SK-N-SH treated with all-trans-retinoic acid at 6 μM for 48 hours (cell line): ENCODE measurements around the gene FAM216B.

ENCODE experiments used
- ATAC-seq: fragments of 200-7000 bp; cut with Tn5 transposase; 3 replicates; pipeline ENCODE4 v1.9.1; 2020; ENCODE audit warnings: mild to moderate bottlenecking, moderate library complexity
- BACH2 ChIP-seq: fragments of 250-450 bp; sonication (Bioruptor Pico); IDR thresholded peaks from 2 replicates; pipeline ENCODE4 v1.9.0; 2021; ENCODE audit warnings: mild to moderate bottlenecking, borderline replicate concordance
- CSDC2 ChIP-seq: fragments of 250-450 bp; sonication (Bioruptor Pico); IDR thresholded peaks from 2 replicates; pipeline ENCODE4 v1.5.0; 2020; ENCODE audit warnings: mild to moderate bottlenecking, moderate library complexity
- CSRNP3 ChIP-seq: fragments of 250-450 bp; sonication (Bioruptor Pico); IDR thresholded peaks from 2 replicates; pipeline ENCODE4 v1.5.1; 2021; ENCODE audit warnings: mild to moderate bottlenecking, moderate library complexity
- ESRRG ChIP-seq: fragments of 250-450 bp; sonication (Bioruptor Pico); IDR thresholded peaks from 2 replicates; pipeline ENCODE4 v1.6.1; 2021; ENCODE audit warnings: mild to moderate bottlenecking
- ISL1 ChIP-seq: fragments of 250-450 bp; sonication (Bioruptor Pico); IDR thresholded peaks from 2 replicates; pipeline ENCODE4 v2.1.2; 2022; ENCODE audit warnings: mild to moderate bottlenecking, moderate library complexity
- OSR1 ChIP-seq: fragments of 250-450 bp; sonication (Bioruptor Pico); IDR thresholded peaks from 2 replicates; pipeline ENCODE4 v1.8.0; 2022; ENCODE audit warnings: moderate library complexity, mild to moderate bottlenecking, inconsistent platforms
- POU6F1 ChIP-seq: fragments of 250-450 bp; sonication (Bioruptor Pico); IDR thresholded peaks from 2 replicates; pipeline ENCODE4 v1.8.0; 2021; ENCODE audit warnings: low read depth, mild to moderate bottlenecking, moderate library complexity, borderline replicate concordance
- RARB ChIP-seq: fragments of 250-450 bp; sonication (Bioruptor Pico); IDR thresholded peaks from 2 replicates; pipeline ENCODE4 v1.8.0; 2021; ENCODE audit warnings: mild to moderate bottlenecking, moderate library complexity
- SNAI2 ChIP-seq: fragments of 250-450 bp; sonication (Bioruptor Pico); IDR thresholded peaks from 2 replicates; pipeline ENCODE4 v1.5.0; 2020; ENCODE audit warnings: mild to moderate bottlenecking, moderate library complexity
- TCF4 ChIP-seq: fragments of 250-450 bp; sonication (Bioruptor Pico); IDR thresholded peaks from 2 replicates; pipeline ENCODE4 v1.8.0; 2021; ENCODE audit warnings: mild to moderate bottlenecking, moderate library complexity, borderline replicate concordance
- TOX ChIP-seq: fragments of 250-450 bp; sonication (Bioruptor Pico); IDR thresholded peaks from 2 replicates; pipeline ENCODE4 v1.8.0; 2021; ENCODE audit warnings: mild to moderate bottlenecking, moderate library complexity, borderline replicate concordance
- TSHZ2 ChIP-seq: fragments of 250-450 bp; sonication (Bioruptor Pico); IDR thresholded peaks from 2 replicates; pipeline ENCODE4 v1.5.0; 2020; ENCODE audit warnings: mild to moderate bottlenecking, moderate library complexity
- ZC3H10 ChIP-seq: fragments of 250-450 bp; sonication (Bioruptor Pico); IDR thresholded peaks from 2 replicates; pipeline ENCODE4 v1.5.1; 2021; ENCODE audit warnings: mild to moderate bottlenecking, moderate library complexity
- ZFP3 ChIP-seq: fragments of 250-450 bp; sonication (Bioruptor Pico); IDR thresholded peaks from 2 replicates; pipeline ENCODE4 v1.5.0; 2020; ENCODE audit warnings: mild to moderate bottlenecking, moderate library complexity
- ZFP30 ChIP-seq: fragments of 450-650 bp; formaldehyde crosslinking; IDR thresholded peaks from 2 replicates; pipeline ENCODE4 v1.5.0; 2022; ENCODE audit warnings: mild to moderate bottlenecking, moderate library complexity
- ZNF565 ChIP-seq: fragments of 450-650 bp; formaldehyde crosslinking; conservative IDR thresholded peaks from 2 replicates; pipeline ENCODE4 v1.5.0; 2020; ENCODE audit warnings: low read depth, mild to moderate bottlenecking, moderate library complexity
- ZNF70 ChIP-seq: fragments of 450-650 bp; formaldehyde crosslinking; IDR thresholded peaks from 2 replicates; pipeline ENCODE4 v1.5.0; 2020; ENCODE audit warnings: mild to moderate bottlenecking, moderate library complexity
- ZNF8 ChIP-seq: fragments of 450-650 bp; formaldehyde crosslinking; IDR thresholded peaks from 2 replicates; pipeline ENCODE4 v1.5.0; 2020; ENCODE audit warnings: mild to moderate bottlenecking, moderate library complexity

Gene FAM216B

GRCh38 chr13:42758515-42758914 lies 22.9 kb upstream of the FAM216B start:
- no peak for ATAC-seq
- no peak for TF ChIP-seq OSR1

- no peak for ATAC-seq
- no peak for TF ChIP-seq ZNF70
- TF ChIP-seq POU6F1, result no peak
- no peak for TF ChIP-seq SNAI2 (CRISPR knock-in tag)
- no peak for TF ChIP-seq ZFP30 (CRISPR knock-in tag)
- TF ChIP-seq TSHZ2 (CRISPR knock-in tag), result no peak
- TF ChIP-seq ZNF8, result no peak
- TF ChIP-seq ZFP3 (CRISPR knock-in tag), result no peak
- TF ChIP-seq TCF4, result no peak
- TF ChIP-seq ZC3H10, result no peak
- no peak for TF ChIP-seq TOX (CRISPR knock-in tag)
- TF ChIP-seq ZNF565 (CRISPR knock-in tag), result no peak
- TF ChIP-seq ESRRG (CRISPR knock-in tag), result no peak
- no peak for TF ChIP-seq CSRNP3 (CRISPR knock-in tag)
- TF ChIP-seq CSDC2 (CRISPR knock-in tag), result no peak
- no peak for TF ChIP-seq BACH2 (CRISPR knock-in tag)
- TF ChIP-seq, all 23 proteins: peak for 0
Observed at GRCh38 chr13:42760951-42761350, 20.4 kb upstream of the FAM216B start.

GRCh38 chr13:42762251-42762650 lies 19.1 kb upstream of the FAM216B start:
- ATAC-seq, result peak; percentile 28; the same call in 2 of the 3 replicates

GRCh38 chr13:42762917-42763316 lies 18.5 kb upstream of the FAM216B start:
- no peak for TF ChIP-seq SNAI2 (CRISPR knock-in tag)
- no peak for TF ChIP-seq ISL1
- TF ChIP-seq TSHZ2 (CRISPR knock-in tag), result no peak
- TF ChIP-seq ZFP30 (CRISPR knock-in tag), result no peak
- TF ChIP-seq BACH2 (CRISPR knock-in tag), result no peak
- no peak for TF ChIP-seq RARB (CRISPR knock-in tag)
- no peak; the same call in 1 of the 2 replicates for TF ChIP-seq ZC3H10
- no peak for TF ChIP-seq ESRRG (CRISPR knock-in tag)
- TF ChIP-seq TCF4, result no peak
- TF ChIP-seq, all 23 proteins: peak for 0
- peak; percentile 63 for ATAC-seq

More at GRCh38 chr13:42762251-42762650, 19.1 kb upstream of the FAM216B start:
- TF ChIP-seq ZNF565 (CRISPR knock-in tag) (no peak), ZFP3 (CRISPR knock-in tag) (no peak), ZFP30 (CRISPR knock-in tag) (no peak), POU6F1 (no peak), ISL1 (no peak), TOX (CRISPR knock-in tag) (no peak)
